Astrocyte (in vitro differentiated cells and primary cell): ENCODE measurements around the gene ATP5F1D.

Experiments used
- CTCF ChIP-seq: IDR thresholded peaks from 2 replicates; pipeline ENCODE4 v1.5.1; 2011; ENCODE audit warnings: low read depth, mild to moderate bottlenecking, inconsistent platforms, low read length, moderate library complexity; ENCODE audit not compliant: insufficient read depth
- EZH2 ChIP-seq: IDR thresholded peaks from 2 replicates; pipeline ENCODE4 v1.6.1; 2012; ENCODE audit warnings: mild to moderate bottlenecking, low read length, inconsistent platforms; ENCODE audit not compliant: insufficient read depth

GRCh38 chr19:1262623-1263123 lies 21.1 kb downstream of the ATP5F1D start:
- TF ChIP-seq CTCF (no peak), EZH2 (no peak)
